Measurements from ENCODE around the gene RAE1.

DNA sequence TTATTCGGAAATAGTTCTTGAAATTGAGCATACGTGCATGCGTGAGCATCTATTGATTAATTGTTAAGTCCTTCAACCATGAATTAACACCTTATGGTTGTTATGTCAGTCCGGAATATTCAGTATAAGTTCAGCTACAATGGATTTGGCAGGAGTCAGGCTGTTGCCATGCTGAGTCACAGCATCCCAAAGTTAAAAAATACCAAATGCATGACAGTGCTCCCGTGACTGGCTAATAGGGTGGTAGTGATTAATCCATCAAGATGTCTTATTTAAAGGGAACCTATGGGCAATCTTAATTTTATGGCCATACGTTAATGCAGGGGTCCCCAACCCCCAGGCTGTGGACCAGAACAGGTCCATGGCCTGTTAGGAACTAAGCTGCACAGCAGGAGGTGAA is 10.5 kb downstream of the RAE1 start:
- TF ChIP-seq EP300 (IDR thresholded peaks at IDR 0.05; ENCODE audit: borderline replicate concordance): no peak
- TF ChIP-seq CEBPB (IDR thresholded peaks at IDR 0.05): no peak
- no peak for TF ChIP-seq ZBTB7A (IDR thresholded peaks at IDR 0.05; ENCODE audit: low read depth)
- TF ChIP-seq, protein P1, sequence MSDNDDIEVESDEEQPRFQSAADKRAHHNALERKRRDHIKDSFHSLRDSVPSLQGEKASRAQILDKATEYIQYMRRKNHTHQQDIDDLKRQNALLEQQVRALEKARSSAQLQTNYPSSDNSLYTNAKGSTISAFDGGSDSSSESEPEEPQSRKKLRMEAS (IDR thresholded peaks at IDR 0.05): no peak
- TF ChIP-seq TAF1 (IDR thresholded peaks at IDR 0.05; ENCODE audit: low read depth): no peak
- TF ChIP-seq RAD21 (IDR thresholded peaks at IDR 0.05; ENCODE audit: low read depth): no peak
- TF ChIP-seq CREB1 (IDR thresholded peaks at IDR 0.05; ENCODE audit: low read depth): no peak
- no peak for TF ChIP-seq YY1 (IDR thresholded peaks at IDR 0.05; ENCODE audit: low read depth)
- TF ChIP-seq EGR1 (IDR thresholded peaks at IDR 0.05): no peak
- TF ChIP-seq, protein P2, sequence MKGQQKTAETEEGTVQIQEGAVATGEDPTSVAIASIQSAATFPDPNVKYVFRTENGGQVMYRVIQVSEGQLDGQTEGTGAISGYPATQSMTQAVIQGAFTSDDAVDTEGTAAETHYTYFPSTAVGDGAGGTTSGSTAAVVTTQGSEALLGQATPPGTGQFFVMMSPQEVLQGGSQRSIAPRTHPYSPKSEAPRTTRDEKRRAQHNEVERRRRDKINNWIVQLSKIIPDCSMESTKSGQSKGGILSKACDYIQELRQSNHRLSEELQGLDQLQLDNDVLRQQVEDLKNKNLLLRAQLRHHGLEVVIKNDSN (IDR thresholded peaks at IDR 0.05): no peak
- TF ChIP-seq FOXM1 (IDR thresholded peaks at IDR 0.05; ENCODE audit: borderline replicate concordance, low read depth): no peak
- TF ChIP-seq NFIC (IDR thresholded peaks at IDR 0.05): no peak
- no peak for TF ChIP-seq TCF12 (IDR thresholded peaks at IDR 0.05; ENCODE audit: low read depth)
